Loucy (cell line): ENCODE results near the gene PMFBP1.

ENCODE experiments used
- EZH2phosphoT487 ChIP-seq: fragments of 200-600 bp; IDR thresholded peaks from 2 replicates; pipeline ENCODE4 v1.6.1; 2018; ENCODE audit warnings: antibody characterized with exemption, mild to moderate bottlenecking, moderate library complexity, borderline replicate concordance
- TF ChIP-seq, protein P1 (sequence below): fragments of 200-600 bp; sonication (generic); conservative IDR thresholded peaks from 2 replicates; pipeline ENCODE4 v1.5.1; 2014; ENCODE audit warnings: mild to moderate bottlenecking, antibody characterized with exemption, low read length

DNA sequence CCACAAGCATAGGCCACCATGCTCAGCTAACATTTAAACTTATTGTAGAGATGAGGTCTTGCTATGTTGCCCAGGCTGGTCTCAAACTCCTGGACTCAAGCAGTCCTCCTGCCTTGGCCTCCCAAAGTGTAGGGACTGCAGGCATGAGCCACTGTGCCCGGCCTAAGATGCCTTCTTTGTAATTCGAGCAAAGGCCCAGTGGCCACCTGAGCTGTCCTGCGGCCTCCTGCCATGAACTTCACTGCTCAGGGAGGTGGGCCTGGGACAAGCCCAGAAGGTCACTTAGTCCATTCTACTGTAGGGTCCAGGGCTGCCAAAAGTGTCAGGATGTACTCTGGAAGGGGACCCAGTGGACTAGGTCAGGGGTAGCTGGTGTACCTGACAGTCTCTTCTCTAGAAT is 47.8 kb downstream of the PMFBP1 start:
- TF ChIP-seq, protein P1, sequence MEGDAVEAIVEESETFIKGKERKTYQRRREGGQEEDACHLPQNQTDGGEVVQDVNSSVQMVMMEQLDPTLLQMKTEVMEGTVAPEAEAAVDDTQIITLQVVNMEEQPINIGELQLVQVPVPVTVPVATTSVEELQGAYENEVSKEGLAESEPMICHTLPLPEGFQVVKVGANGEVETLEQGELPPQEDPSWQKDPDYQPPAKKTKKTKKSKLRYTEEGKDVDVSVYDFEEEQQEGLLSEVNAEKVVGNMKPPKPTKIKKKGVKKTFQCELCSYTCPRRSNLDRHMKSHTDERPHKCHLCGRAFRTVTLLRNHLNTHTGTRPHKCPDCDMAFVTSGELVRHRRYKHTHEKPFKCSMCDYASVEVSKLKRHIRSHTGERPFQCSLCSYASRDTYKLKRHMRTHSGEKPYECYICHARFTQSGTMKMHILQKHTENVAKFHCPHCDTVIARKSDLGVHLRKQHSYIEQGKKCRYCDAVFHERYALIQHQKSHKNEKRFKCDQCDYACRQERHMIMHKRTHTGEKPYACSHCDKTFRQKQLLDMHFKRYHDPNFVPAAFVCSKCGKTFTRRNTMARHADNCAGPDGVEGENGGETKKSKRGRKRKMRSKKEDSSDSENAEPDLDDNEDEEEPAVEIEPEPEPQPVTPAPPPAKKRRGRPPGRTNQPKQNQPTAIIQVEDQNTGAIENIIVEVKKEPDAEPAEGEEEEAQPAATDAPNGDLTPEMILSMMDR: no peak
- TF ChIP-seq EZH2phosphoT487: no peak
